HG02571 (cell line): ENCODE data around the gene BOK.

Experiments
- ATAC-seq: cut with Tn5 transposase; IDR thresholded peaks from one replicate; pipeline ENCODE4 v1.9.1; 2021; ENCODE audit warnings: mild to moderate bottlenecking, moderate library complexity; ENCODE audit not compliant: unreplicated experiment

The BOK gene

GRCh38 chr2:241598061-241598460, 39.5 kb downstream of the BOK start:
- no peak for ATAC-seq

- no peak for ATAC-seq
These were observed 39.9 kb downstream of the BOK start for GRCh38 chr2:241598487-241598886.

GRCh38 chr2:241599615-241600014, 41.1 kb downstream of the BOK start:
- ATAC-seq, result no peak

GRCh38 chr2:241601841-241602240, 43.3 kb downstream of the BOK start:
- ATAC-seq, result no peak

GRCh38 chr2:241602720-241603119, 44.2 kb downstream of the BOK start:
- ATAC-seq, result no peak

- no peak for ATAC-seq
These were observed 45.1 kb downstream of the BOK start for GRCh38 chr2:241603686-241604085.

- no peak for ATAC-seq
These were observed 47.6 kb downstream of the BOK start for GRCh38 chr2:241606186-241606585.

- ATAC-seq, result no peak
These were observed 48.8 kb downstream of the BOK start for GRCh38 chr2:241607162-241607885.

- ATAC-seq, result no peak
These were observed 50.3 kb downstream of the BOK start for GRCh38 chr2:241608881-241609280.

- peak; percentile 85 for ATAC-seq
These were observed 51.6 kb downstream of the BOK start for GRCh38 chr2:241609859-241610793.

GRCh38 chr2:241611062-241611461, 52.5 kb downstream of the BOK start:
- no peak for ATAC-seq

GRCh38 chr2:241612156-241613016, 53.8 kb downstream of the BOK start:
- ATAC-seq, result no peak

GRCh38 chr2:241613017-241613780, 54.7 kb downstream of the BOK start:
- ATAC-seq, result no peak

- no peak for ATAC-seq
These were observed 56.5 kb downstream of the BOK start for GRCh38 chr2:241615041-241615440.

- ATAC-seq, result no peak
These were observed 57.0 kb downstream of the BOK start for GRCh38 chr2:241615522-241616052.

GRCh38 chr2:241616168-241617125, 57.9 kb downstream of the BOK start:
- no peak for ATAC-seq

- ATAC-seq, result no peak
These were observed 59.0 kb downstream of the BOK start for GRCh38 chr2:241617431-241618154.

GRCh38 chr2:241618296-241618805, 59.8 kb downstream of the BOK start:
- ATAC-seq, result no peak
